GM21529 (cell line): ENCODE data around the gene TMBIM1.
"Not testable (repeated sequence)": the region's sequence is repeated elsewhere in the genome, so short reads cannot be mapped to it uniquely, and the experiment has no call there.

ENCODE experiments used
- ATAC-seq: cut with Tn5 transposase; IDR thresholded peaks from one replicate; pipeline ENCODE4 v1.9.1; 2021; ENCODE audit not compliant: unreplicated experiment

The TMBIM1 gene

DNA sequence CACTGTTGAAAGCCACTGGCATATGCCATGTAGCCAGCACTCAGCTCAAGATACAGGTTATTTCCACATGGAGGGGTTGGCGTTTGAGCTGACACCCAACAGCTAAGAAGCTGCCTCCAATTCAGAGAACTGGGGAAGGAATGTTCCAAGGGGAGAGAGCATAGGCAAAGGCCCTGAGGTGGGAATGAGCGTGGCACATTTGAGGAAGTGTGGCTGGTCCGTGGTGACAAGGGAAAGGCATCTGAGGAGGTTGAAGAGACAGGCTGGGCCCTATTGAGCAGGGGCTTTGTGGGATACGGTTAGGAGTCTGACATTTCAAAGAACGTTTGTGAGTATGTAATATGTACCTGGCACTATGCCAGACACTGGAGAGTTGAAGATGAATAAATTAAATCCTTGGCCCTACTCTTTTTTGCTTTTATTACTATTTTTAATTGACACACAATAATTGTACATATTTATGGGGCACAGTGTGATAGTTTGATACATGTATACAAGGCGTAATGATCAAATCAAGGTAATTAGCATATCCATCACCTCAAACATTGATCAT is 27.6 kb upstream of the TMBIM1 start:
- no peak for ATAC-seq

DNA sequence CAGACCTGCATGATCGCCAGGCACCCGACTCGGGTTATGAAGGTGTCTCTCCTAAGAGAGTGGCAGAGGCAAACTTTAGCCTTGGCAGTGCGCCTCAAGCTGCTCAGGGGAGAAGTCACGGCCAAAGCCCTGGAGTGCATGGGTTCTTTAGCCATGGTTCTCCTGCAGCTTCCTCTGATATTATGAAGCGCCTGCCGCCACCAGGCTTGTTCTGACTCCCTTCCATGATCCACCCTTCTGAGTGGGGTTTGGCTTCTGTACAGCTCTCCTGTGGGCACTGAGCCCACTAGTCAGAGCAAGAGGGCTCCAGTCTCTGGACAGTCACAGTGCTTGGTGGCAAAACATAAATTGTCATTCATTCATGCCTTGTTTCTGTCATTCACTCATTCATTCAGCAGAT is 25.9 kb upstream of the TMBIM1 start:
- ATAC-seq = no peak

DNA sequence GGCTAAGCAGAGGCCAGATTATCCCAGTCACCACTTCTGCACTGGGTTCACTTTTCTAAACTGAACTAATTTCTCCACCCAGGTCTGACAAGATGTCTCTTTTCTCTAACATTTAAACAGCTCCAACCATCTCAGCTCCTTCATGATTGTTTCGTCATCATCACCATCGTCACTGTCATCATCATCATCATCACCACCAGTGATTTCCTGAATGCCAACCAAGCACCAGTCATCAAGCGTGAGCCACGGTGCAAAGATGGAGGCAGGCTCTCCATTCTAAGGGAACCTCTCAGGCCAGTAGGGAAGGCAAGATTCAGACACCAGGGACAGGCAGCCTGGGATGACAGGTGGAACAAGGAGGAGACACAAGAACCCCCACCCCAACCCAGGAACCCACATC is 25.5 kb upstream of the TMBIM1 start:
- no peak for ATAC-seq

DNA sequence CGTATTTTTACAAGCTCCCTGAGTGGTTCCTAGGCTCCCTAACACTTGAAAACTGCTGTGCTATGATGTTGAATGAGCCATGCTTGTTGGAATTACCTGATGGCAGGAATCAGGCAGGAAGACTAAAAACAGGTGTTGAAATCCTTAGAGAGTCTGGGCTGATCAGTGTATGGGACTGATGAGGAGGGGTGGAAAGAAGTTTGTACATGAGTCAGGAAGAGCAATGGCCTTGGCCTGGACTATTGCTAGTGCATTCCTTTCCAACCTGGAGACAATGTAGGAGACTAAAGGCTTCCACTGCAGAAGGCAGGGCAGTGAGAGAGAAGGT is 25.0 kb upstream of the TMBIM1 start:
- ATAC-seq = no peak

DNA sequence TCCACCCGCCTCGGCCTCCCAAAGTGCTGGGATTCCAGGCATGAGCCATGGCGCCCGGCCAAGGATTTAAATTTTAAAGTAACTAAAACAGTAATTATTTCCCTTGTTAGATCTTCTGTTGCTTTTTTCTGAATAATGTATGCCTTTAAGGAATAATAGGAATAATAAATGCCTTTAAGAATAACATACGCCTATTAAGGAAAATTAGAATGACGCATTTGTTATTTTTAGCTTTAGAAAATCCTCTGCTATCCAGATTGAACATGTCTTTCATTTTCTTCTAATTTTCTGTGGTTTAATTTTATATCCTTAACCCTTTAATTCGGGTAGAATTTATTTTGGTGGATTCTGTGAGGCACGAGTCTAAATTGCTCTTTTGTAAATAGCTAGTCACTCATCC is 23.1 kb upstream of the TMBIM1 start:
- no peak for ATAC-seq

DNA sequence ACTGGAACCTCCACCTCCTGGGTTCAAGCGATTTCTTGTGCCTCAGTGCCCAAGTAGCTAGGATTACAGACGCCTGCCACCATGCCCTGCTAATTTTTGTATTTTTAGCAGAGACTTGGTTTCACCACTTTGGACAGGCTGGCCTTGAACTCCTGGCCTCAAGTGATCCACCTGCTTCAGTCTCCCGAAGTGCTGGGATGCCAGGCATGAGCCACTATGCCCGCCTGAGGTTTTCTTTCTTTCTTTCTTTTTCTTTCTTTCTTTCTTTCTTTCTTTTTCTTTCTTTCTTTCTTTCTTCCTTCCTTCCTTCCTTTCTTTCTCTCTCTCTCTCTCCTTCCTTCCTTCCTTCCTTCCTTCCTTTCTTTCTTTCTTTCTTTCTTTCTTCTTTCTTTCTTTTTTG is 22.5 kb upstream of the TMBIM1 start:
- not testable (repeated sequence) for ATAC-seq

DNA sequence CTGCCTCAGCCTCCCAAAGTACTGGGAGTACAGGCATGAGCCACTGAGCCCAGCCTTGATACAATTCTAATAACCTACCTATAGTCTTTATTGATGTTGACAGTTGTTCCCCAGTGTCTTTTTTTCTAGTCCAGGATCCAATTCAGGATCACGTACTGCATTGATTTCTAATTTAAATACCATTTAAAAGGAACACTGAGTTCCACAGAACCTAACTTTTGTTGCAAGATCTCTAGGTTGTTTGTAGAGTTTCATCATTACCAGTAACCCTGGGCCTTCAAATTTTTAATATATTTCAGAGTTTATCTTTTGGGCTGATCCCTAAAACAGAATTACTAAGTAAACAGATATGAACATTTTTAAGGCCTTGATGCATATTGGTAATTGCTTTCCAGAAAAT is 21.1 kb upstream of the TMBIM1 start:
- ATAC-seq = no peak

DNA sequence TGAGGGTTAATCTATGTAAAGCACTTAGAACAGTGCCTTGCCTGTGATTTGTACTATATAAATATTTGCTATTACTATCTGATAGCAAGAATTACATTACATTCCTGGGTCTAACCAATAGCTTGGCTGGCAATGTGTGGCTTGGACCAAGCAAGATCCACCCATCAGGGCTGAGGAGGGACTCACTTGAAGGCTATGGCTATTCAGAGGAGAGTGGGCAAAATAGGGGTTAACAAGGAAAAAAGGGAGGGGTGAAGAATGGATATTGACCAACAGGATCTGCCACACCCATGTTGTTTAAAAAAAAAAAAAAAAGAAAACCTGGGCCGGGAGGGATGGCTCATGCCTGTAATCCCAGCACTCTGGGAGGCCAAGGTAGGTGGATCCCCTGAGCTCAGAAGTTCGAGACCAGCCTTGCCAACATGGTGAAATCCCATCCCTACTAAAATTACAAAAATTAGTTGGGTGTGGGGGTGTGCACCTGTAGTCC is 20.0 kb upstream of the TMBIM1 start:
- no peak for ATAC-seq

DNA sequence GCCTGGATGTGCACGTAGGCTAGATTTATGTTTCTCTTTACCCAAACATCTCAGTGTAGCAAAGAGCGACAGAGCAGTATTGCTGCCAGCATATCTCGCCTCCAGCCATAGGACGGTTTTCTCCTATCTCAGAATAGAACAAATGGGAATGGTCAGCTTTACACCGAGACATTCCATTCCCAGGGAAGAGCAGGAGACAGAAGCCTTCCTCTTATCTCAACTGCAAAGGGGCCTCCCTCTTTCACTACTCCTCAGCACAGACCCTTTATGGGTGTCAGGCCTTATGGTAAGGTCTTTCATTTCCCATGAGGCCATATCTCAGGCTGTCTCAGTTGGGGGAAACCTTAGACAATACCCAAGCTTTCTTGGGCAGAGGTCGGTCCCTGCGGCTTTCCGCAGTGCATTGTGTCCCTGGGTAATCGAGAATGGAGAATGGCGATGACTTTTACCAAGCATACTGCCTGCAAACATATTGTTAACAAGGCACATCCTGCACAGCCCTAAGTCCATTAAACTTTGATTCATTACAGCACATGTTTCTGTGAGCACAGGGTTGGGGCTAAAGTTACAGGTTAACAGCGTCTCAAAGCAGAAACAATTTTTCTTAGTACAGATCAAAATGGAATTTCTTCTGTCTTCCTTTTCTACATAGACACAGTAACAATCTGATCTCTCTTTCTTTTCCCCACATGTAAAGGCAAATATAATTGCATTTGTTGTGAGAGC is 19.4 kb upstream of the TMBIM1 start:
- not testable (repeated sequence) for ATAC-seq

DNA sequence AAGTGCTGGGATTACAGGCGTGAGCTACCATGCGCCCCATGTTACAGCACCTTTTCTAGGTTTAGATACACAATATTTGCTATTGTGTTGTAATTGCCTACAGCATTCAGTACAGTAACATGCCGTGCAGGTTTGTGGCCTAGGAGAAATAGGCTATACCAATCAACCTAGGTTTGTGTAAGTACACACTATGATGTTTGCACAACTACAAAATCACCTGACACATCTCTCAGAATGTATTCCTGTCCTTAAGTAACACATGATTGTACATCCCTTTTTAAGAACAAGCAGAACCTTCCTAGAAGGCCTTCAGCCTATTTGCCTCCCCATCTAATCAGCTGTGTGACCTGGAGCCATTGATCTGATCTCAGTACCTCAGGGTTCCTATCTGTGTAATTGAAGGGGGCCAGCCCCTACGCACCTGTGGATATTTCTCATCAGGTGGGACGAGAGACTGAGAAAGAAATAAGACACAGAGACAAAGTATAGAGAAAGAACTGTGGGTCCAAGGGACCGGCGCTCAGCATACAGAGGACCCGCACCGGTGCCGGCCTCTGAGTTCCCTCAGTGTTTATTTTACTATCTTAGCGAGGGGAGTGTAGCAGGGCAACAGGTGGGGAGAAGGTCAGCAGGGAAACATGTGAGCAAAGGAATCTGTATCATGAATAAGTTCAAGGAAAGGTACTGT is 18.7 kb upstream of the TMBIM1 start:
- ATAC-seq = no peak

DNA sequence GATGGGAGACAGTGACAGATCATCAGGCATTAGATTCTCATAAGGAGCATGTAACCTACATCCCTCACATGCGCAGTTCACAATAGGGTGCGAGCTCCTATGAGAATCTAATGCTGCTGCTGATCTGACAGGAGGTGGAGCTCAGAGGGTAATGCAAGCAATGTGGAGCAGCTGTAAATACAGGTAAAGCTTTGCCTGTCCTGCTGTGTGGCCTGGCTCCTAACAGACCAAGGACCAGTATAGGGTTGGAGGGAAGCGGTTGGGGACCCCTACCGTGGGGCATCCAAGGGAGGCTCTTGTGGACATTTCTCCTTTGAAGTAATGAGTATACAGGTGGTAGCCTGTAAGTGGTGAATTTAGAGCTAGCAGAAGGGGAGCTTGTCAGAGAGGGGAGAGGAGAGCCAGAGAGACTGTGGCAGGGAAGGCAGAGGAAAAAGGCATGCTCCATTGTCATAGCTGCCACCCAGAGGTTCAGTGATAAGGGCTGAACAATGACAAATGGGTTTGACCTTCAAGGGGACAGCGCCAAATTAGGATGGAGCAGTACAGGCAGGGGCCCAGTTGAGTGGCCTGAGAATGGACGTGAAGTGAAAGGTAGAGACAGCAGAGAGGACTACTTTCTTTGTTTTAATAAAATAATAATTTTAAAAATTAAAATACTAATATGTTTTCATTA is 15.2 kb upstream of the TMBIM1 start:
- ATAC-seq = no peak

DNA sequence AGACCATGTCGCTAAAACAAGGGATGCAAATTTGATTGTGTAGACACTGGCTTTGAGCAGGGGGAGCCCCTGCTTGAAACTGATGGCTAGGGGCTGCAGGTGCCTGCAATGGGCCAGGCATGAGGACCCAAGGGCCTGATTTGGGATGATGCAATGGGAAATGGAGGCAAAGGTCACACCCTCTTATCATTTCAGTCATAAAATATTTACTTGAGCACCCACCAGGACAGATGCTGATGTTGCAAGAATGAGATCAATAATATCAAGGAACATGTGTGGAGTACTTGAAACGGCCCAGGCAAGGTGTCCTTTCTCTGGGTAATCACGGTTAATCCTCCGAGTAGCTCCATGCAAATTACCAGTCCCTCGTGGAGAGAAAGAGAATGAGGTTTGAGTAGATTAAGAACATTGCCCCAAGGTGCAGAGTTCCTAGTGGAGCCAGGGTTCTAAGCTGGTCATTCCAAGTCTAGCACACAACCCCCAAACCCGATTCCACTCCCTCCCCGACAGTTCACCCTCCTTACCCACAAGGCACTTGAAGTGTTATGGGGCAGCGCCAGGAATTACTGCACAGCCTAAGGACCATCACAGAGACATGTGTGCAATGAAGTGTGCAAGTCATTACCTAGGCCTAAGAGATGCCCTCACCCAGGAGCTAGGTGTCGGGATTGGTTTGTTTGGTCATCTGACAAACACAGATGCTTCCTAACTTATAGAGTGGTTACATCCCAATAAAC is 14.0 kb upstream of the TMBIM1 start:
- ATAC-seq = no peak

DNA sequence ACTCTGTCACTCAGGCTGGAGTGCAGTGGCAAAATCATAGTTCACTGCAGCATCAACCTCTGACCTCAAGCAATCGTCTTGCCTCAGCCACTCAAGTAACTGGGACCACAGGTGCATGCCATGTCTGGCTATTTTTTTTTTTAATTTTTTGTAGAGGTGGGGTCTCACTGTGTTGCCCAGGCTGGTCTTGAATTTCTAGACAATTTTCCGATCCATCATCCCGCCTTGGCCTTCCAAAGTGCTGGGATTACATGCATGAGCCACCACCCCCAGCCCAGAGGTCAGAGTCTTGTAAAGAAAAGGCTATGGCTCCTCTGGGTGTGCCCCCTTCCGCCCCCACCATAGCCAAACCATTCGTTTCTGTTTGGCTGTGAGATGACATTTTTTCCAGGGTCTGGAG is 13.1 kb upstream of the TMBIM1 start:
- no peak for ATAC-seq

DNA sequence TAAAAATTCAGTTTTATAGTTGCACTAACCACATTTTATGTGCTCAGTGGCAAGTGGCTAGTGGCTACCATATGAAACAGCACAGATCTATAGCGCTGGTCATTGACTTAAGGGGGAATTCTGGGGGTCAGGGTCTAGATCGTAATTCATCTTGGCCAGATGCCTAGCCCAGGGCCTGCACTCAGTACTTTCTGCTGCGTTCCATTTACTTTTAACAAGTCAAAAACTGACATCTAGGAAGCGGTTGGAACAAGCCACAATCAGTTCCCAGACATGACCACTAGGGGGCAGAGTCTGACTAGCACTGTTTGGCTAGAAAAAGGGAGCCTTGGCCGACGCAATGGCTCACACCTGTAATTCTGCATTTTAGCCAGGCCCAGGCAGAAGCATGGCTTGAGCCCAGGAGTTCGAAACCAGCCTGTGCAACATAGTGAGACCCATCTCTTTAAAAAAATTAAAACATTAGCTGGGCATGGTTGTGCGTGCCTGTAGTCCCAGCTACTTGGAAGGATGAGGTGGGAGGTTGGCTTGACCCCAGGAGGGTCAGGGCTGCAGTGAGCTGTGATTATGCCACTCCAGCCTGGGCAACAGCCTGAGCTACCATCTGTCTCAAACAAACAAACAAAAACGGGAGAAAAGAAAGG is 9.0 kb upstream of the TMBIM1 start:
- ATAC-seq = peak; percentile 91

DNA sequence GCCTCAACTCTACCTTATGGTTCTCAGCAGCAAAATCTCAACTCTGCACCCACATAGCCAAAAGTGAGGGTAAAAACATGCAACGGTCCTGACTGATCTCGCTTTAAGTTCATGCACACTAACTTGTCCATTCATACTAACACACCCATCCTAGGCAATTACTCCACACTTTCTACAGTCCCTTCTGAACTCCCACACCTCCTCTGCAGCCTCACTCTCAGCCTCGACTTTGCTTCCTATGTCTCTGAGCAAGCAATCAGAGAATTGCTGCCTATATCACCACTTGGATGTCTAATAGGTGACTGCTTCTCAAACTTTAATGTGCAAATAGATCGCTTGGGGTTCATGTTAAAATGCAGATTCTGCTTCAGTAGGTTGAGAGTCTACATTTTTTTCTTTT is 7.8 kb upstream of the TMBIM1 start:
- ATAC-seq = no peak

DNA sequence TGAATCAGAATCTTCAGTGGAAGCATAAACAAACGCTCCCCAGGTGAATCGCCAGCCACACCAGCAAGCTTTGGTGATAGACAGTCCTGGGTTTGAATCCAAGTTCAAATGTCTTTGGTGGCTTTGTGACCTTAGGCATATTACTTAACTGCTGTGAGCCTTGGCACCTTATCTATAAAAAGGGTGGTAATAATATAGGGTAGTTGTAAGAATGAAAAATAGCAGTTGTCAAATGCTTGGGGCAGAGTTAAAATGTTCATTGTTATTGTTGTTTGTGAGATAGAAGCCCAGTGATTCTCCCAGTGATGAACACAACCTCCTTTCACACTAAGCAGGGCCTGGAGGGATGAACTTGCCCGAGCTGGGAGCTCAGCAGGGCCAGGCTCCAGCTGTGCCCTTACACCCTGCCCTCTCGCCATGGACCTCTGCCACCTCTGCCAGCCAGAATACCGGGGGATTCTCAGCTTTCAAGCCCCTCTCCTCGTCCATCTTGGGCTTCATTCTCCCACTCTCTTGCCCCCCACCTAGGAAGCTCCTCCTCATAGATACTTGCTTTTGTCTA is 6.1 kb upstream of the TMBIM1 start:
- ATAC-seq = no peak

DNA sequence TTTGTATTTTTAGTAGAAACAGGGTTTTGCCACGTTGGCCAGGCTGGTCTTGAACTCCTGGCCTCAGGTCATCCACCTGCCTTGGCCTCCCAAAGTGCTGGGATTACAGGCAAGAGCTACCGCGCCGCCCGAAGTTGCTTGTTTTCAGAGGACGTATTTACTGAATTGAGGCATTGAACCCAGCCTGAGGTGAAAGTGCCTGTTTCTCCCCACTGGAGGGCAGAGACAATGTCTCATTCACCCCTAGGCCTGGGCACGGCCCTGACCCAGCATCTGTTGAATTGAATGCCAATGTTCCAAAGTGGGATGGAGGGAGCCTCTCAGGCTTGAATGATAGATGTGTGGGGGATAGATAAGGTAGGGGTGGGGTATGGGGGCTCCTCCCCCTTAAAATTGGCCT is 4.5 kb upstream of the TMBIM1 start:
- no peak for ATAC-seq

DNA sequence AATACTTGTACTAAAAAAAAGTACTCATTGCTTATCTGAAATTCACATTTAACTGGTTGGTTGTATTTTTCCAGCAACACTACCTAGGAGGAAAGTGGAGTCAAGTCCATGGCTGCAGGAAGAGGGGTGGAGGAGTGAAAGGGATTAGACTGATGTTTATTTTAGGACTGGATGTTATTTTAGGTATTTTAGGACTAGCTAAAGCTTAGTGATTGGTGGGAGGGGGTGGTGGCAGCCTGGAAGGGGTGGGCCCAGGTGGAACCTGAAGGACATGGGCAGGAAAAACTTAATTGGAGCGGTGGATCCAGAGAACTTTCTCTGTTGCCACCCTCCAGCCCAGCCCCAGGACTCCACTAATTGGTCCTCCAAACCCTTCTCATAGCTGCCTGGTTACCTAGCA is 3.9 kb upstream of the TMBIM1 start:
- ATAC-seq = no peak

DNA sequence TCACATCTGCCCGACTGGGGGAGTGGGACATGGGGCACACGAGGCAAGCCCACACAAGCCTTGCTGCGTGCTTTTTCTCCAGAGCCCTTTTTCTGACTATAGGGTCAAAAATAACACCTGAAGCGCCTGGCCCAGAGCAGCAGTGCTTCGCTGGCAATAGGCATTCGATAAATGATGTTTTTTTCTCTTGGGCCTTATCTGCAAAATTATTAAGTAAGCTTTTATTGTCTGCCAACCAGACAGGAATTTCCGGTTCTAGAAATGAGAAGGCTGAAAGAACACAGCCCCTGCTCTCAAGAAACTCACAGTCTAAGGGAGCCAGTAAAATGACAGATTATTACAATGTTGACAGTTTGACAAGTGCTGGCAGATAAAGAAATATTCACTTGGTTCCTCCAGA is 2.7 kb upstream of the TMBIM1 start:
- no peak for ATAC-seq

DNA sequence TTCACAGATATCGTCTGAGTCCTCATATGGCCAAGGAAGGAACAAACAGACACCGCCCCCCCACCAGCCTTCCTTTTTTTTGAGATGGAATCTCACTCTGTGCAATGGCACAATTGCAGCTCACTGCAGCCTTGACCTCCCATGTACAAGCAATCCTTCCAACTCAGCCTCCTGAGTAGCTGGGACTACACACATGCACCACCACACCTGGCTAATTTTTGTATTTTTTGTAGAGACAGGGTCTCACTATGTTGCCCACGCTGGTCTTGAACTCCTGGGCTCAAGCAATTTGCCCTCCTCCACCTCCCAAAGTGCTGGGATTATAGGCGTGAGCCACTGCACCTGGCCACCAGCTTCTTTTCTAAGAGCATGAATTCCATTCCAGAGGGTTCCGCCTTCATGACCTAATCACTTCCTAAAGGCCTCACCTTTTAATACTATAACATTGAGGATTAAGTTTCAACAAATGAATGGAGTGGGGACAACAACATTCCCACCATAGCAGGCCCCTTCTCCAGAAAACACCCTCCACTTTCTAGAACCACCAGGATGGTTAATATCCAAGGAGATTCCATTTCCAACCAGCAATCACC is 2.2 kb upstream of the TMBIM1 start:
- no peak for ATAC-seq
